ENCODE data around the gene PRSS53.
"Not testable (repeated sequence)": the region's sequence is repeated elsewhere in the genome, so short reads cannot be mapped to it uniquely, and the experiment has no call there.

PRSS53 gene

DNA sequence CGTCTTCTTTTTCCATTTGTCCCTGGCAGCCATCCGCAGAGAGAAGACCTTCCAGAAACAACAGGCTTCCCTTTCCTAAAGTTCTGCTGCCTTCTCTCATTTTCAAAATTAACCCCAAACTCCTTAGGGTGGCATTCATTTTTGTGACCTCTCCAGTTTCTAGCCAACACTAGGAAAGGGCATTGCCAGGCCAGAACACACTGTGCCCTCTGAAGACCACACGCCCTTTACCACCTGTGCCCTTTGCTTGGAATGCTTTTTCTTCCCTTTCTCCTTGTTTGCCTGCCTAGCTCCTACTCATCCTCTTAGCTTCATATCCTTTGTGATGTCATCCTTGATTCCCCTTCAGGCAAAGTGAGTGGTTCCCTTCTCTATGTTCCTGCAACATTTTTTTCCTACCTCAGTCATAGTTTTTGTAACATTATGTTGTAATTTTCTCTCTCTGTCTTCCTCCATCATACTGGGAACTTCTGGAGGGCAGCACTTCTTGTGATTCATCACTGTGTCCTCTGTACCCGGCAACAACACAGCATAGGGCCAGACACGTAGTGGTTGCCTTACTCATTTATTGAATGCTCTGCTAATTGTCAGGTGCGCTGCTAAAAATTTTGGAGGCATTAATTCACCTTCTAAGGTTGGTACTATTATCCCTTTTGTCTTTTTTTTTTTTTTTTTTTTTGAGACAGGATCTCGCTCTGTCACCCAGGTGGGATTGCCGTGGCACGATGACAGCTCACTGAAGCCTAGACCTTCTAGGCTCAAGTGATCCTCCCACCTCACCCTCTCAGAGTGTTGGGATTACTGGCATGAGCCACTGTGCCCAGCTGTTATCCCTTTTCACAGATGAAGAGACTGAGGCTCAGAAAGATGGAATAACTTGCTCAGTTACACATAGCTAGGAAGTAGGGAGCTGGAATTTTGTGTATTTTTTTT is 29.7 kb upstream of the PRSS53 start:
- DNase-seq (ENCODE audit: low read depth in 2 of 2, low spot score in 1 of 2) = no peak

DNA sequence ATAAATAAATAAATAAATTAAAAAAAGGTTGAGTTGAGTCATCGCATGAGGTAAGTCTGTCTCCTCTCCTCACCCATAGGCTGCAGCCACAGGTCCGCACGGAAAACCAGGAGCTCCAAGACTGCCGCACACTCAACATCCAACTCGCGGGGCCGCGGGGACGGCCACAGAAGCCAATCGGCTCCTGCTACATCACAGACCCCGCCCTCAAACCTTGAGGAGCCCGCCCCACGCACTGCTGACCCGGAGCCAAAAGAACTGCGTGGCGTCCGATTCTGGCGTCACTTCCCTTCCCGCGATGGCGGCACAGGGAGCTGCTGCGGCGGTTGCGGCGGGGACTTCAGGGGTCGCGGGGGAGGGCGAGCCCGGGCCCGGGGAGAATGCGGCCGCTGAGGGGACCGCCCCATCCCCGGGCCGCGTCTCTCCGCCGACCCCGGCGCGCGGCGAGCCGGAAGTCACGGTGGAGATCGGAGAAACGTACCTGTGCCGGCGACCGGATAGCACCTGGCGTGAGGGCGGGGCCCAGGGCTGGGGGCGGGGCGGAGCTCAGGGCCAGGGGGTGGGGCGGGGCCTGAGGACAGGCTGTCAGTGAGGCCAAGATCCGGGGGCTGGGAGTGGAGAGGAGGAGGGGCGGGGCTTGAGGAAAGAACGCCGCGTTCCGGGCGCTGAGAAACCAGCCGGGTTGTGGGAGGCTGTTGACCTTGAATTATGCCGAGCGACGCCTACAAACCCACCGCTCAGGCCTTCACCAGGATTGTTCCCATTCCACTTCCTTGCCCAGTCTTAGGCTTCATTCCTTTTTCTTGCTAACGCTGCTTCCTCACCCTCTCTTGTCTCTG is 28.9 kb upstream of the PRSS53 start, which contains the start of gene KAT8:
KAT8 (plus strand) TSS at position 281 of the 839 bp plus-strand sequence; CDS start at position 299, 18 bp downstream.
- DNase-seq (ENCODE audit: low read depth in 2 of 2, low spot score in 1 of 2) = peak; percentile 92 to 93

DNA sequence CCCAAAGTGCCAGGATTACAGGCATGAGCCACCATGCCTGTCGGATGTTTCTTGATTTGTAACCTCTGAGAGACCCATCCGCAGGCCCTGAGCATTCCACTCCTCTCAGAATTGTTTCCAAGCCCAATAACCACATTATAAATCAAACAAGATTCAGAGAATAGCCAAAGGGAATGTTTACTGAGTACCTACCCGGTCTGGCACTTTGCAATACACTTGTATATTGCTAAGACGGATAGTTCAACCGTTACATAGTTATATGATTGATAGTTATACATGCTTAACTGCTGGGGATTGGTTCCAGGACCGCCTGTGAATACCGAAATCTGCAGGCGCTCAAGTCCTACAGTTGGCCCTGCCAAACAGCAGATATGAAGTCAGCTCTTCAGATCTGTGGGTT is 25.7 kb upstream of the PRSS53 start:
- no peak for DNase-seq (ENCODE audit: low read depth in 2 of 2, low spot score in 1 of 2)

DNA sequence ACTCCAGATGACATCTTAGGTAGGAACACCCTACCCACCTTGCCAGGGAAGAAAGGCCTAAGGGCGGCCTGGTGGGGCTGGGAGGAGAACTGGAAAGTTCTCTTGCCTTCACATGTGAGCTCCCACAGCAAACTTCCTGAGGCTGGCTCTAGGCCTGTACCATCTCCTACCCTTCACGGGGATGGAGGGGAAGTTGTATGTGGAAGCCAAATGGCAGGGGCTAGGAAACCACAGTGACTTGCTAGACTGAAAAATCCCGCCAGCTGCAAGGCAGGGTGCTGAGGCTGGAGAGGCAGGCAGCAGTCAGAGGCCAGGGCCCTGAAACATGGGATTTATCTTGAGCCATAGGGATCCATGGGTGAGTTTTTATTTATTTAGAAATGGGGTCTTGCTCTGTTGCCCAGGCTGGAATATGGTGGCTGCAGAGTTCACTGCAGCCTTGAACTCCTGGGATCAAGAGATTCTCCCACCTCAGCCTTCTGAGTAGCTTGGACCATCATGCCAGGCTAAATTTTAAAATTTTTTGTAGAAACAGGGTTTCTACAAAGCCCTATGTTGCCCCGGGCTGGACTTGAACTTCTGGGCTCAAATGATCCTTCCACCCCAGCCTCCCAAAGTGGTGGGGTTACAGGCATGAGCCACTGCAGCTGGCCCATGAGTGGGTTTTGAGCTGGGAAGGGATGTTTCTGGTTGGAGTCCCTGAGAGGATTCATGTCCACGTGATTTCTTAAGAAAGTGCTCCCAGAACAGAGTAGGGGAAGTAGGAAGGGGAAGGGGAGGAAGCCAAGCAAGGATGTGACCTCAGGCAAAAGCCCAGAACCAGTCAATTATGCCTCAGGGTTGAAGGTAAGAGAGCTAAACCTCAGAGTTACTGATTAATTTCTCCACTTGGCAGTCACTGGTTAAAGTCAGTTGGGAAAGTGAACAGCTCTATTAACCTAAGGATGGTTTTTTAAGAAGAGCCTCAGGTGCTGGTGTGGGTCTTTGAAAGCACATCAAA is 24.7 kb upstream of the PRSS53 start:
- DNase-seq (ENCODE audit: low read depth in 2 of 2, low spot score in 1 of 2) = no peak

DNA sequence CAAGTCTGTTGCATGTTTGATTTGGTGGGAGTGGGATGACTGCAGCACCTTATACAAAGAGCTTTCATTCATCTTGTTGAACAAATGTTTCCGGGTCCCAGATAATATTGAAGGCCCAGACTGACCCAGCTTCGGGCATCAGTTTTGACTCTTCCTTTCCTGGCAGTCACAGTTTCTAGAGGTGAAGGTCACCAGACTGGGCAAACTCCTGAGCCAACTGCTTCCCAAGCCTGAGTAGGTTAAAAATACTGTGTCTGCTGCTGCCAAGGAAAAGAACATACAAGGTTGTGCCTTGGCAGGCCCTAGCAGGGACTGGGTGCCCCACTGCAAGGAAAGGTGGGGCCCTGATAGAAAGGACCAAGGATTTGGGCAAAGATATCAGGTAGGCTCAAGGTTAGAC is 24.0 kb upstream of the PRSS53 start:
- no peak for DNase-seq (ENCODE audit: low read depth in 2 of 2, low spot score in 1 of 2)

DNA sequence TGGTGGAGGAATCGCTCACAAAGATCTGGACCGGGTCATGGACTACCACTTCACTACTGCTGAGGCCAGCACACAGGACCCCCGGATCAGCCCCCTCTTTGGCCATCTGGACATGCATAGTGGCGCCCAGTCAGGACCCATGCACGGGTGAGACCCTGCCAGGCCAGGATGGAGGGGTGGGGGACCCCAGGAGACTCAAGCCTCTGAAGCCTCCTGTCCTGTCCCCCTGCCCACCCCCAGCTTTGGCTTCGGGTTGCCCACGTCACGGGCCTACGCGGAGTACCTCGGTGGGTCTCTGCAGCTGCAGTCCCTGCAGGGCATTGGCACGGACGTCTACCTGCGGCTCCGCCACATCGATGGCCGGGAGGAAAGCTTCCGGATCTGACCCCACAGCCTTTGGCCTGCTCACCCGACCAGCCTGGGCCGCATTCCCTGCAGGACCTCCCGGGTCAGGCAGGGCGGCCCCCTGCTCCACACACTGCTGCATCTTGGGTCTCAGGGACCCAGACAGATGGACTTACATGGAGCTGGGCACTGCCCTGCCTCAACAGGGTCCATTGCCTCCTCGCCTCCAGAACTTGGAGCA is 23.2 kb upstream of the PRSS53 start:
- no peak for DNase-seq (ENCODE audit: low read depth in 2 of 2, low spot score in 1 of 2)

DNA sequence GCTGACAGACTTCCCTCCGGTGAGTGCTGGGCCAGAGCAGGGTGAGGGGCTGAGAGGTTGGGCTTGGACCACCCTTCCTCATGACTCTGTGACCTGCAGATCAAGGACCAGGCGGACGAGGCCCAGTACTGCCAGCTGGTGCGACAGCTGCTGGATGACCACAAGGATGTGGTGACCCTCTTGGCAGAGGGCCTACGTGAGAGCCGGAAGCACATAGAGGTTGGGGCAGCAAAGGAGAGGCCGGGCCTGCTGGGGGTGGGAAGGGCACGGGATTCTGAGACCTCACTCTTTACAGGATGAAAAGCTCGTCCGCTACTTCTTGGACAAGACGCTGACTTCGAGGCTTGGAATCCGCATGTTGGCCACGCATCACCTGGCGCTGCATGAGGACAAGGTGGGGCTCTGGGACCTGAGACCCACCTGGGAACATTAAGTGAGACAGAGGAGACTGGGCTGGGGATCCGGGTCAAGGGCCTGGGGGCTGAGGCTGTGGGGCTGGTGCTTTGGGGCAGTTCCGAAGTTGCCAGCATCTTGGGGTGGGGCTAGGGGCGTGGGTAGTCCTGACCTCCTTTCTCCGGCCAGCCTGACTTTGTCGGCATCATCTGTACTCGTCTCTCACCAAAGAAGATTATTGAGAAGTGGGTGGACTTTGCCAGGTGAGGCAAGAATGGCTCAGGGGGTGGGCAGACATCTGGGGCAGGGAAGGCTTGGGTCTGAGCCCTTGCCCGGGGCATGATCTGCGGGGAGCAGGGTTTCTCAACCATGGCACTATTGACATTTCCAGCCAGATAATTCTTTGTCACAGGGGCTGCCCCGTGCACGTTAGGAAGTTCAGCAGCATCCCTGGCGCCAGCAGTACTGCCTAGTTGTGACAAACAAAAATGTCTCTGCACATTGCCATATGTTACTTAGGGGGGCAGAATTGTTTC is 21.6 kb upstream of the PRSS53 start:
- DNase-seq (ENCODE audit: low read depth in 2 of 2, low spot score in 1 of 2) = no peak

- no peak for DNase-seq (ENCODE audit: low read depth in 2 of 2, low spot score in 1 of 2)
These were observed 20.9 kb upstream of the PRSS53 start for GRCh38 chr16:31109622-31110021.

DNA sequence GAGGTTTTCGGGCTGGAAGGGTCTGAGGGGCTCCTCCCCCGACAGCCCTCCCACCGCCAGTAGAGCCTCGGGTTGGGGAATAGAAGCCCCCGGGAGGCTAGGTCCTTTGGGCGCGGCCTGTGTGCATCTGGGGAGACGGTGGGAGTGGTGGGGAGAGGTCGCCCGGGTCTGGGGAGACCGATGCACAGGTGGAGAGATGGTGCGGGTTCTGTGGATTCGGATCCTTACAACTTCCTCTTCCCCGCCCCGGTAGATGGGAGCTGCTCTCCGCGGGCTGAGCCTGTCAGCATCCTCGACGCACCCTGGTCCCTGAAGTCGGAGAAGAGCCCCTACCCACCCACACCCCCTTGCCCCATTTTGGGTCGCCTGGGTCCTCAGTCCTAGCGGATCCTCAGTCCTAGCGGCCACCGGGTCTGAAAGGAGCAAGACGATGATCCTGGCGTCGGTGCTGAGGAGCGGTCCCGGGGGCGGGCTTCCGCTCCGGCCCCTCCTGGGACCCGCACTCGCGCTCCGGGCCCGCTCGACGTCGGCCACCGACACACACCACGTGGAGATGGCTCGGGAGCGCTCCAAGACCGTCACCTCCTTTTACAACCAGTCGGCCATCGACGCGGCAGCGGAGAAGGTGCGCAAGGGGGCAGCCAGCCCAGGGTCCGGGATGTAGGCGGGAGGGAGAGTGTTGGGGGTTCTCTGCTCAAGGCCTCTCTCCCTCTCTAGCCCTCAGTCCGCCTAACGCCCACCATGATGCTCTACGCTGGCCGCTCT is 20.2 kb upstream of the PRSS53 start:
- DNase-seq (ENCODE audit: low read depth in 2 of 2, low spot score in 1 of 2) = no peak

DNA sequence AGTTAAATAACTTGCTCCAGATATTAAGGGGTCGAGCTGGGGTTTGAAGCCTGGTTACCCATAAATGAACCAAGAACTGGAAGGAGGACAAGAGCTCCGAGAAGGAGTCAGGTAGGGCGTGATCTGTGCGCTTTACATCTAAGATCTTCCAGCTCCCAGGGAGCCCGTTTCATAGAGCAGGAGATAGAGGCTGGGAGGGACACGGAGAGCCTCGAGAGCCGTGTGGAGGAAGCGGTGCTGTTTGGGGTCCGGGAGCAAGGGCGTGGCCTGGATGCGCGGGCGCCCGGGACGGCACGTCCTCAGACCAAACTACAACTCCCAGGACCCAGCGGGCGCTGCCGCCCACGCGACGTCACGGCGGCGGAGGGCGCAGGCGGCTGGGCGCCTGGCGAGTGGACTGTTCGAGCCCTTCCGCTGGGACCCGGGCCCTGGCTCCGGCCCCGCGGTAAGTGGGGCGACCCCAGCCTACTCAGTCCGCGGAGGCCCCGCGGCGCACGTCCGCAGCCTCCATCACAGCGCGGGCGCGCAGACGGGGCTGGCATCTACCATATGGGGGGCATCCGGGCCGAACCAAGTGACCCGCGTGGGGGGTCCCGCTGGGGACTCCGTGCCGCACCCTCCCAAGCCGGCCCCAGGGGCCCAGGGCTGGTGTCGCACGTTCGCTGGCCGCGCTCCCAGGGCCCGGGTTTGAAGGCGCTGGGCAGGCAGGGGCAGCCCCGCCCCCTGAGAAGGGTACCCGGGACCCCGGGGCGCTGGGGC is 19.5 kb upstream of the PRSS53 start, which contains the start of gene BCKDK:
BCKDK (plus strand) TSS at position 352 of the 759 bp plus-strand sequence. CDS start 838 bp downstream, outside the sequence.
- peak in 1 of 2 donors; percentile 29 for DNase-seq (ENCODE audit: low read depth in 2 of 2, low spot score in 1 of 2)

DNA sequence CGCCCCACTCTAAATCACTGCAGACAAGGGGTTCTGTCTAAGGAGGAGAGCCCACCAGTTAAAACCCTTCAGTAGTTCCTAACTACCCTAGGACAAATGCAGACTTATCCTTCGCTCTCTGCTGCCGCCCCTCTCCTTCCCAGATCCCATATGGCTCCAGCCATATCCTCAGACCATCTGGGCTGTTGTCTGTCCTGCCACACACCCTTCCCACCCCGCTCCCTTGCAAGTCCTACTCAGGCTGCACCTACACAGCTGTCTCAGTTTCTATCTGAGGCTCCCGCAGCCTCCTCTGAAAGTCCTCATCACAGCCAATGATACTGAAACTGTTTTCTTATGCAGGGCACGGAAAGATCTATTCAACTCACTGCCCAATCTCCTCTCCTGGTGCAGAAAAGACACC is 18.7 kb upstream of the PRSS53 start:
- no peak for DNase-seq (ENCODE audit: low read depth in 2 of 2, low spot score in 1 of 2)

- no peak for DNase-seq (ENCODE audit: low read depth in 2 of 2, low spot score in 1 of 2)
These were observed 18.0 kb upstream of the PRSS53 start for GRCh38 chr16:31106509-31107464.

DNA sequence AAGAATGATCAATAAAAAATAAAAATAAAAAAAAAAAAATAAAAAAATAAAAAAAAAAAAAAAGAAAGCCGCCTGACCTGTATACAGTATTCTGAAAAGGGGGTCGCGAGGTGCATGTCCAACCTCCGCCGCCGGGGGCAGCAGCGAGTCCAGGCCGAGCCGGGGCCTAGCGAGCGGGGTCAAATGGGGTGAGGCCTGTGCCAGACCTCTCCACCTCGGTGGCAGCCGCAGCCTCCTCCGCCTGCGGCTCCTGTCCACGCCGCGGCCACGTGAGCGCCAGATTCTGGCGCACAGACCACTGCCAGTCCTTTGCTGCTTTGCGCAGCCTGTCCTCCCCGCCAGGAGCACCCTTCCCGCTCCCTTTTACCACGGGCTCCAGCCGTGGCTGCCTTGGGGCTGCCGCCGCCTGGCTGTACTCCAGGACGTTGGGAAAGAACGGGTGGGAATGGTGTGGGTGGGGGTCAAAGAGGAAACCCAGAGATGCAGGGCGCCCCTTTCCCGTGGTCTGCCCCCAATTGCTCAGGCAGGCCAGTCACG is 17.0 kb upstream of the PRSS53 start:
- DNase-seq (ENCODE audit: low read depth in 2 of 2, low spot score in 1 of 2) = peak; percentile 65 to 74

DNA sequence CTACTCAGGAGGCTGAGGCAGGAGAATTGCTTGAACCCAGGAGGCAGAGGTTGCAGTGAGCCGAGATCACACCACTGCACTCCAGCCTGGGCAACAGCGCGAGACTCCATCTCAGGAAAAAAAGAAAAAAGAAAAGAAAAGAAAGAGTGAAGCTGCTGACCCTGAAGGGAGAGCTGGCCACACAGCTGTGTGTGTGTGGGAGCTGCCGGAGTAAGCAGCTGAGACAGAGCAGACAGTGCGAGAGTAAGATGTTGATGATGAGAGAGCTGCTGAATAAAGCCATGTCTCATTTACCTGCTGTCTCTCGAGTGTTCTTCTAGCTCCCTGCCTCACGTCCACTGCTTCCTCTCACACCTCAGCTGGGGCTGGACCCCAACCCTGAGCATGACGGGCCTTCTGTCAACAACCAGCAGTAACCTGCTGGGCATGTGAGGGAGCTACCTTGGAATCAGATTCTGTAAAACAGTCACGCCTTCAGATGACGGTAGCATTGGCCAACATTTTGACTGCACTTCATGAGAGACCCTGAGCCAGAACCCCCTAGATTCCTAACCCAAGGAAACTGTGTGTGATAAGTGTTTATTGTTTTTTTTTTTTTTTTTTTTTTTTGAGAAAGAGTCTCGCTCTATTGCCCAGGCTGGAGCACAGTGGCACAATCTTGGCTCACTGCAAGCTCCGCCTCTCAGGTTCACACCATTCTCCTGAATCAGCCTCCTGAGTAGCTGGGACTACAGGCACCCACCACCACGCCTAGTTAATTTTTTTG is 12.3 kb upstream of the PRSS53 start:
- not testable (repeated sequence) for DNase-seq (ENCODE audit: low read depth in 2 of 2, low spot score in 1 of 2)

GRCh38 chr16:31099860-31100638 is 11.3 kb upstream of the PRSS53 start:
- DNase-seq (ENCODE audit: low read depth in 2 of 2, low spot score in 1 of 2) = no peak

All from stimulated activated CD8-positive, alpha-beta memory T cell treated with anti-CD3 and anti-CD28 coated beads, Interleukin-4, amount 100 ng/mL, for 1 hour (primary cell).